GM10248 (cell line): ENCODE results near the gene GOLGA3.
"Not testable (repeated sequence)": the region's sequence is repeated elsewhere in the genome, so short reads cannot be mapped to it uniquely, and the experiment has no call there.

Experiments used
- CTCF ChIA-PET: fragments of 300-600 bp; sonication (Branson Sonifier 250); formaldehyde crosslinking; extraction: SDS; loops from one replicate; lab custom pipeline; 2021; ENCODE audit warnings: antibody characterized with exemption; lab: Yijun Ruan, JAX
- POLR2A ChIA-PET: fragments of 350-650 bp; sonication (Branson Sonifier 250); formaldehyde crosslinking; extraction: SDS; loops from one replicate; lab custom pipeline; 2020; ENCODE audit warnings: antibody characterized with exemption; lab: Yijun Ruan, JAX
- DNase-seq: peaks from one replicate; pipeline ENCODE4 v3.0.0; 2012; ENCODE audit errors: extremely low spot score
- TF ChIP-seq, protein P1 (sequence below): IDR thresholded peaks from 2 replicates; pipeline ENCODE4 v1.5.1; 2012; ENCODE audit warnings: mild to moderate bottlenecking, low read depth; ENCODE audit errors: extremely low read depth, missing control alignments, control extremely low read depth

GOLGA3 gene

DNA sequence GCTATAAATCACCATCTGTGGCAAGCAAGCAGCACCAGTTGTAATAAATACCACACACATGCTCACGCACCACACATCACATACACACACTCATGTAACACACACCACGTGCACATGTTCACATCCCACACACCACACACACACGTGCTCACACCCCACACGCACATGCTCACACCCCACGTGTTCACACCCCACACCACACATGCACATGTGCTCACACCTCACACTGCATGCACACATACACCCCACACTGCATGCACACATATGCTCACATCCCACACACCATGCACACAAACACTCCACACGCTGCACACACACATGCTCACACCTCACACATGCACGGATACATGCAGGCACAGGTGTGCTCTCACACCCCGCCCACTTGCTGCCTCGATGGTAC, 44.1 kb downstream of the GOLGA3 start:
- CTCF ChIA-PET = no interaction called here
- POLR2A ChIA-PET = no interaction called here
- TF ChIP-seq, protein P1, sequence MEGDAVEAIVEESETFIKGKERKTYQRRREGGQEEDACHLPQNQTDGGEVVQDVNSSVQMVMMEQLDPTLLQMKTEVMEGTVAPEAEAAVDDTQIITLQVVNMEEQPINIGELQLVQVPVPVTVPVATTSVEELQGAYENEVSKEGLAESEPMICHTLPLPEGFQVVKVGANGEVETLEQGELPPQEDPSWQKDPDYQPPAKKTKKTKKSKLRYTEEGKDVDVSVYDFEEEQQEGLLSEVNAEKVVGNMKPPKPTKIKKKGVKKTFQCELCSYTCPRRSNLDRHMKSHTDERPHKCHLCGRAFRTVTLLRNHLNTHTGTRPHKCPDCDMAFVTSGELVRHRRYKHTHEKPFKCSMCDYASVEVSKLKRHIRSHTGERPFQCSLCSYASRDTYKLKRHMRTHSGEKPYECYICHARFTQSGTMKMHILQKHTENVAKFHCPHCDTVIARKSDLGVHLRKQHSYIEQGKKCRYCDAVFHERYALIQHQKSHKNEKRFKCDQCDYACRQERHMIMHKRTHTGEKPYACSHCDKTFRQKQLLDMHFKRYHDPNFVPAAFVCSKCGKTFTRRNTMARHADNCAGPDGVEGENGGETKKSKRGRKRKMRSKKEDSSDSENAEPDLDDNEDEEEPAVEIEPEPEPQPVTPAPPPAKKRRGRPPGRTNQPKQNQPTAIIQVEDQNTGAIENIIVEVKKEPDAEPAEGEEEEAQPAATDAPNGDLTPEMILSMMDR = no peak
- no peak for DNase-seq

DNA sequence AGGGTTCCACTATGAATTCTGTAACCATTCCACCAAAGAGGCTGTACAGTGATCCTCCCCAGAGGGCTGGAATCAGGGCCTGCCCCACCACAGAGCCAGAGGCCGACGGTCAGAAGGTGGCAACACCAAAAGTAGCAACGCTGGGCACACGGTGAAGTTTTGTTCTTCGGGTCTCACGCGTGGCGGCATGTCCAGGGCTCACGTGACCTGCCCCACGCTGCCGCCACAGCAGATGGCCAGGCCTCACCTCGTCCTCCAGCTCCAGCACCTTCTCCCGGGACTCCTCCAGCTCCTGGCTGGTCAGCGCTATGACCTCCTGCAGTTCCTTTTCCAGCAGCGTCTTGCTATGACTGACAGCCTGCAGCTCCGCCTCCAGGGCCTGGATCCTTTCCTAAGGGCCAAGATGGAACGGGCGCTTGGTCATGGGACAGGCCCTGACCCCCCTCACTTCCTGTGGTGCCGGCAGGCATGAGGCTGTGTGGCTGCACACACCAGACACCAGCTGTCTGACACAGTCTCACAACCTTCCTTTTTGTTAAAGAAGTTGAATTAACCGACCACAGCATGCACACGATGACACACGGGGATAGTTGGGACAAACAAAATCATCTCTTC, 44.6 kb downstream of the GOLGA3 start:
- no peak for DNase-seq
- ChIA-PET POLR2A (no interaction called here), CTCF (no interaction called here)
- TF ChIP-seq, protein P1 = no peak

DNA sequence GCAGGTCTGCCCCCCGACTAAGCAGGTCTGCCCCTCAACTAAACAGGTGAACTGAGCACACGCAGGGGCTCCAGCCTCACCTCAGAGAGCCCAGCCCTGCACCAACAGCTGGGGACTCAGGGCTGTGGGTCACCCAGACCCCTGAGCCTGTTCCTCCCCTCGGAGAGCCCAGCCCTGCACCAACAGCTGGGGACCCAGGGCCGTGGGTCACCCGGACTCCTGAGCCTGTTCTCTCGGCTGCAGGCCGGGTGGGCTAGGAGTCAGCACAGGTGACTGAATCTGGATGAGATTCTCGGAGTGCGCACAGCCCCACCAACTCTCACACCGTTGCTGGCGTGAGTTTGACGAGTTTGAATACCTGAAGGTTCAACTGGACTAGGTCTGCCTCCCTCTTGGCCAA, 46.7 kb downstream of the GOLGA3 start:
- DNase-seq = no peak
- POLR2A ChIA-PET = no interaction called here
- CTCF ChIA-PET = interaction anchor here (1.1 kb wide), 1 partner anchor 14 kb away, joined by 3 read pairs; no protein-coding TSS in a partner anchor
- TF ChIP-seq, protein P1 = no peak

DNA sequence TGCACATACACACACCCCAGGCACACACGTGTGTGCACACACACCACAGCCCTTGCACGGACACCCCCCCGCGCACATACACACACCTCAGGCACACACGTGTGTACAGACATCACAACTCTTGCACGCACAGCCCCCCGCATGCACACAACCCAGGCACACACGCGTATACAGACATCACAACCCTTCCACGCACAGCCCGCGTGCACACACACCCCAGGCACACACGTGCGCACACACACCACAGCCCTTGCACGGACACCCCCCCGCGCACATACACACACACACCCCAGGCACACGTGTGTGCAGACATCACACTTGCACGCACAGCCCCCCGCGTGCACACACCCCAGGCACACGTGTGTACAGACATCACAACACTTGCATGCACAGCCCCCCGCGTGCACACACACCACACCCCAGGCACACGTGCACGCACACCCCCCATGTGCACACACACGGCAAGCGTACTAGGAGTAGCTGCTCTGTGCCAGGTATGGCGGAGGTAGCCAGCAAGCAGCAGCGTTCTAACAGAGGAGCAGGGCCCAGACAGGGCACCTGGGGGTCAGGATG, 48.8 kb downstream of the GOLGA3 start:
- ChIA-PET CTCF (interaction anchor here (3.7 kb wide), 1 partner anchor 11 kb away, joined by 17 read pairs; no protein-coding TSS in a partner anchor), POLR2A (no interaction called here)
- no peak for DNase-seq
- TF ChIP-seq, protein P1 = no peak

DNA sequence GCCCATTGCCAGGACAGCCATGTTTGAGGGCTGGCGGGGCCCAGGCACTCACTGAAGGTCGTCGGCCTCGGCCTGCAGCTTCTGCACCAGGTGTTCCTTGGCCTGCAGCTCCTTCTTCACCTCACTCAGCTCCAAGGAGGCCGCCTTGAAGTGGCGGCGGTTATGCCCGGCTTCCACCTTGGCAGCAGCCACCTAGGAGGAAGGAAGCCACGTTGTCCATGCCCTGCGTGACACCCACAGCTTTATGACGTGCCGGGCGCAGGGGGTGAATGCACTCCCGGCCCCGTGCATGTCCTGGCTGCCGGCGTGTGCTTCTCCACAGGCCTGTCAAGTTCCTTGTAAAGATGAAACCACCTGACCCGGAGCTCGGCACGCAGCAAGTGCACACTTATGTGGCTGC, 51.1 kb downstream of the GOLGA3 start:
- POLR2A ChIA-PET = no interaction called here
- TF ChIP-seq, protein P1 = no peak
- CTCF ChIA-PET = interaction anchor here (3.7 kb wide), 1 partner anchor 9 kb away, joined by 17 read pairs; no protein-coding TSS in a partner anchor

DNA sequence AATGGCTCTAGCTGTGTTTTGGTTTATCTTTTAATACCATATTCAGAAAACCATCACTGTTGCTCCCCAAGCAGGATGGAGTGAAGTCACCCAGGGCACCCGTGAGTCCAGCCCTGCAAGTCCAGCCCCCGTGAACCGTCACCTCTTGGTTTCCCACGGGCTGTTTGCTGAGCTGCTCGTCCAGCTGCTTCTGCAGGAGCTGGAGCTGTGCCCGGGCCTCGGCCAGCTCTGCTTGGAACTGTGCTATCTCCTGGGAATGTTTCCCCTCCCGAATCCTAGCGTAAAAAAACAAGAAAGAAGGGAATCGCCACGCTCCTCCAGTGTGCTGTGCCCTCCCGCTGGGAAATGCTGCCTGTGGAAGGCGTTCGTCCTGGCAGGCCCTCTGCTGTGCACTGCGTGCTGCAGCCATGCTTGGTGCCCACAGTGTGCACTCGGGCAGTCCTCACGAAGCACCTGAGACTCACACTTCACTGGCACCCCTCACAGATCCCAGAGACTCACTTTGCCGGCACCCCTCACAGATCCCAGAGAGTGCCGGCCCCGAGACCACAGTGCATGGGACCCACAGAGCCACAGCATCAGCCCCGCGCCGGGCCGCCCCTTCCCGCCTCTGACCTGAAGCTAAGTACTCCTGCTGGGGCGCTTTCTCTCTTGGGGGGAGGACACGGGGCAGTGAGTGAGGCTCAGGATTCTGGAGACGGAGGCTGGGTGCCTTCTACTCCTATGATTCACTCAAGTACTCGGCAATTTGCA, 51.7 kb downstream of the GOLGA3 start:
- POLR2A ChIA-PET = no interaction called here
- no peak for DNase-seq
- TF ChIP-seq, protein P1 = no peak
- CTCF ChIA-PET = interaction anchor here (3.7 kb wide), 1 partner anchor 9 kb away, joined by 17 read pairs; no protein-coding TSS in a partner anchor

More for the DNA sequence above, 51.1 kb downstream of the GOLGA3 start:
- DNase-seq = no peak

DNA sequence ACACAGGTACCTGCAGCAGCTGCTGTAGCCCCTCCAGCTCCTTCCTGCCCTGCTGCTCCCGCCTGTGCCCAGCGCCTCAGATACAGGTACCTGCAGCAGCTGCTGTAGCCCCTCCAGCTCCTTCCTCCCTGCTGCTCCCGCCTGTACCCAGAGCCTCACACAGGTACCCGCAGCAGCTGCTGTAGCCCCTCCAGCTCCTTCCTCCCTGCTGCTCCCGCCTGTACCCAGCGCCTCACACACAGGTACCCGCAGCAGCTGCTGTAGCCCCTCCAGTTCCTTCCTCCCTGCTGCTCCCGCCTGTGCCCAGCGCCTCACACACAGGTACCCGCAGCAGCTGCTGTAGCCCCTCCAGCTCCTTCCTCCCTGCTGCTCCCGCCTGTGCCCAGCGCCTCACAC, 52.4 kb downstream of the GOLGA3 start:
- ChIA-PET CTCF (interaction anchor here (3.7 kb wide), 1 partner anchor 8 kb away, joined by 17 read pairs; no protein-coding TSS in a partner anchor), POLR2A (interaction anchor here (0.7 kb wide), 1 partner anchor 40 kb away, joined by 3 read pairs; no protein-coding TSS in a partner anchor)
- not testable (repeated sequence) for DNase-seq
